ENCODE data around the gene ZMPSTE24.
"Not testable (repeated sequence)": the region's sequence is repeated elsewhere in the genome, so short reads cannot be mapped to it uniquely, and the experiment has no call there.

ZMPSTE24 gene

GRCh38 chr1:40332695-40333094 is 74.7 kb downstream of the ZMPSTE24 start:
- no peak for DNase-seq

GRCh38 chr1:40337443-40337842 is 79.4 kb downstream of the ZMPSTE24 start:
- DNase-seq, result no peak

GRCh38 chr1:40338745-40339419 is 80.8 kb downstream of the ZMPSTE24 start:
- peak; percentile 90 to 91 for DNase-seq

- DNase-seq, result peak in 1 of 2 experiments; percentile 50
These were observed 81.6 kb downstream of the ZMPSTE24 start for GRCh38 chr1:40339420-40340323.

GRCh38 chr1:40341491-40342380 is 83.7 kb downstream of the ZMPSTE24 start:
- DNase-seq, result no peak

- not testable (repeated sequence) for DNase-seq
These were observed 84.3 kb downstream of the ZMPSTE24 start for GRCh38 chr1:40342381-40342717.
